Stimulated activated CD8-positive, alpha-beta memory T cell treated with anti-CD3 and anti-CD28 coated beads, Interleukin-15, amount 100 ng/mL, for 48 hours (primary cell): ENCODE results near the gene SPTLC1.
A peak's percentile ranks its signal among the peaks of the same experiment; 100 is the strongest.

Experiments used
- DNase-seq, 2 donors: peaks; one replicate each; pipeline ENCODE4 v3.0.0-alpha.2; 2020; ENCODE audit warnings: low read depth in 2 of 2

SPTLC1 gene

GRCh38 chr9:92095236-92095635 is 20.0 kb downstream of the SPTLC1 start:
- DNase-seq = no peak

- DNase-seq = peak; percentile 12 to 33
Observed at GRCh38 chr9:92094655-92095054, 20.6 kb downstream of the SPTLC1 start.

GRCh38 chr9:92077888-92078287 is 37.3 kb downstream of the SPTLC1 start:
- DNase-seq = no peak

GRCh38 chr9:92071634-92072033 is 43.6 kb downstream of the SPTLC1 start:
- DNase-seq = no peak

- DNase-seq = no peak
Observed at GRCh38 chr9:92066168-92066567, 49.0 kb downstream of the SPTLC1 start.

GRCh38 chr9:92064711-92065110 is 50.5 kb downstream of the SPTLC1 start:
- no peak for DNase-seq

GRCh38 chr9:92061184-92061583 is 54.0 kb downstream of the SPTLC1 start:
- DNase-seq = no peak

GRCh38 chr9:92059661-92060060 is 55.6 kb downstream of the SPTLC1 start:
- no peak for DNase-seq

- DNase-seq = no peak
Observed at GRCh38 chr9:92058723-92059444, 56.3 kb downstream of the SPTLC1 start.

GRCh38 chr9:92058026-92058425 is 57.2 kb downstream of the SPTLC1 start:
- no peak for DNase-seq

- no peak for DNase-seq
Observed at GRCh38 chr9:92057226-92057625, 58.0 kb downstream of the SPTLC1 start.

- DNase-seq = no peak
Observed at GRCh38 chr9:92055624-92056023, 59.6 kb downstream of the SPTLC1 start.

GRCh38 chr9:92048924-92049625 is 66.1 kb downstream of the SPTLC1 start:
- no peak for DNase-seq

GRCh38 chr9:92047500-92047899 is 67.7 kb downstream of the SPTLC1 start:
- no peak for DNase-seq

- DNase-seq = no peak
Observed at GRCh38 chr9:92046676-92047075, 68.5 kb downstream of the SPTLC1 start.

GRCh38 chr9:92044936-92045335 is 70.3 kb downstream of the SPTLC1 start:
- no peak for DNase-seq

GRCh38 chr9:92043002-92043401 is 72.2 kb downstream of the SPTLC1 start:
- DNase-seq = no peak

- no peak for DNase-seq
Observed at GRCh38 chr9:92042260-92042659, 73.0 kb downstream of the SPTLC1 start.

GRCh38 chr9:92036756-92037155 is 78.5 kb downstream of the SPTLC1 start:
- no peak for DNase-seq

GRCh38 chr9:92036411-92036746 is 78.8 kb downstream of the SPTLC1 start:
- DNase-seq = no peak

GRCh38 chr9:92035687-92036410 is 79.4 kb downstream of the SPTLC1 start:
- no peak for DNase-seq

- no peak for DNase-seq
Observed at GRCh38 chr9:92035146-92035545, 80.1 kb downstream of the SPTLC1 start.

- no peak for DNase-seq
Observed at GRCh38 chr9:92033991-92034390, 81.2 kb downstream of the SPTLC1 start.
